Measurements from ENCODE around the gene CCRL2.
"Not testable (repeated sequence)": the region's sequence is repeated elsewhere in the genome, so short reads cannot be mapped to it uniquely, and the experiment has no call there.

The CCRL2 gene

GRCh38 chr3:46380471-46381221 is 26.4 kb upstream of the CCRL2 start:
- no peak for DNase-seq (ENCODE audit: low read depth)

DNA sequence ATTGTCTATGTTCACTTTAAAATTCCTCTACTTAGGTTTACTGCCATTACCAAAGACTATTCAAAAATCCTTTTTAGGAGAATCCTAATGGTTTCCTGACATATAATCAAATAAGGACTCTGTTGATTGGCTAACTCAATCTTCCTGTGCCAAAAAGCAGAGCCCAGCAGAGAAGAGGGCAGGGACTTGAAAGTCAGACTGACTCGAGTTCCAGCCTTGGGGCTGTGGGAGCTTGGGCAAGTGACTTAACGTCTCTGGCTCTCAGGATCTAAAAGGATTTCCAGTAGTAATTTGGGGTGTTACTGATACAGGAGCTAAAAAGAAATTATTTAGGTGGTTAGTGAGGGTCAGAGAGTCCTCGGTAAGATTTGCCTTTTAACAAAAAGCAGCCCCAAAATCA is 25.4 kb upstream of the CCRL2 start:
- no peak for DNase-seq (ENCODE audit: low read depth)

- DNase-seq (ENCODE audit: low read depth) = no peak
Measured at GRCh38 chr3:46383211-46383950, 23.7 kb upstream of the CCRL2 start.

GRCh38 chr3:46383951-46384330 is 23.1 kb upstream of the CCRL2 start:
- DNase-seq (ENCODE audit: low read depth) = no peak

- no peak for DNase-seq (ENCODE audit: low read depth)
Measured at GRCh38 chr3:46386205-46386604, 20.9 kb upstream of the CCRL2 start.

- DNase-seq (ENCODE audit: low read depth) = not testable (repeated sequence)
Measured at GRCh38 chr3:46388847-46389246, 18.2 kb upstream of the CCRL2 start.

DNA sequence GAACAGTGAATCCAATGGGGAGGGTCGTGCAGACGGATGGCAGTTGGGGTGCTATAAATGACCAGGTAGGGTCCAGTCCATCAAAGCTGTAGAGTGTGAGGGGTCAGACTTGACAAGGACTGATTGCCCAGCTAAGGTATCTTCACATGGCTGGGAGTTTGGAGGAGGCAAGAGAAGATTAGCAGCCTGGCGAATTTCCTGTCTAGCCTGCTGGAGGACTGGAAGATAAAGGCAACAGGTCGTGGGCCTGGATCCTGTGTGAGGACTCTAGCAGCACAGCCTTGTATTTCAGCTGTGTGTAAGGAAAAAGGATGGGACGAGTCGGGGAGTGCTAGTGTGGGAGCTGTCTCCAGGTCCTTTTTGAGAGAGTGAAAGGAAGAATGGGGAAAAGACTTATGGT is 17.8 kb upstream of the CCRL2 start:
- no peak for DNase-seq (ENCODE audit: low read depth)

DNA sequence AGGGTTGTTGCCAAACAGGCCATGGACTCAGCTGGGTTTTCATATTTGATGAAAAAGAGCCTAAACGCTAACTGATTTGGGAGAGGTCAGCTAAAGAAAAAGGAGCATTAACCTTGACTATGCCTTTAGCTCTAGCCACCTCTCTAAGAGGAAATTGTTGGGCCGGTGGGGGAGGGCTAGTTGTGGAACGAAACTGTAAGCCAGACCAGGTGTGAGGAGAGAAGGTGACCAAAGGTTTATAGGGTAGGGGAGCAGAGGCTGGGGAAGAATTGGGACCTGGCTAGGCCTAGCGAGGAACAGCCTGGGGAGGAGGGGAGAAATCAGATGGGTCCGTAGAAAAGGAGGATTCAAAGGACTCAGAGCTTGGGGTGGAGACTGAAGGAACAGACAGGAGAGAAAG is 15.5 kb upstream of the CCRL2 start:
- DNase-seq (ENCODE audit: low read depth) = not testable (repeated sequence)

- no peak for DNase-seq (ENCODE audit: low read depth)
Measured at GRCh38 chr3:46393011-46393410, 14.0 kb upstream of the CCRL2 start.

- DNase-seq (ENCODE audit: low read depth) = no peak
Measured at GRCh38 chr3:46393554-46394434, 13.3 kb upstream of the CCRL2 start.

GRCh38 chr3:46395210-46395661 is 11.8 kb upstream of the CCRL2 start:
- DNase-seq (ENCODE audit: low read depth) = no peak

DNA sequence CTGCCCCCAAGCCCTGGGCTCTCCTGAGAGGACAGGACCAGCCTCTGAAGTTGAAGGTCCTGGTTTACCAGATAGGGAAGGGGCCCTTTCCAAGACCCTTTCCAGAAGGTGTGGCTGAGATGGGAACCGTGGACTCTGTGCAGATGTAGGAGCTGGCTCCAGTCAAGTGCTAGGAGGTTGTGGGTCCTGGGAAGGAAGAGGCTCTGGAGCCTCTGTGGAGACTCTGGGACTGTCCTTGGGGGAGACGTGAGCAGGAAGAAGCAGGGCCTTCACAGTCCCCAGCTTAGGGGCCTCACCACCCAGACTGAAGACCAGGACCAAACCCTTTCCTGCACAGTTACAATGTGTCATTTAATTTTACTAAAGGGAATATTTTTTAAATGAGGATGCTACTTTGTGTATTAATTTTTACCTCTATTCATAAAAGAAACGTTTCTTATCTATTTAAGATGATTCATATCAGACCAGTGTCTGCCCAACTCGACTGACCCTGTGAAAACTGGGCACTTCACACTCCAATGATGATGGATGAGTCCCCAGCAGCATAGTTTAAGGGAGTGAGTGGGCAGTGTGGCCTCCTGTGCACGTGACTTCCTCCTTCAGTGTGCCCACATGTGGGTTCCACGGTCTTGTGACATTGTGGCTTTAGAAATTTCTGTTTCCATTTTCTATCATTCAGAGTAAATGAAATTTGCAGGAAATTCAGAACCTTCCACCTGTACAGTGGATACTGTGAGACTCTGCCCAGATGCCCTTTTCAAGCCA is 11.1 kb upstream of the CCRL2 start:
- DNase-seq (ENCODE audit: low read depth) = no peak

- DNase-seq (ENCODE audit: low read depth) = no peak
Measured at GRCh38 chr3:46397111-46397510, 9.9 kb upstream of the CCRL2 start.

- no peak for DNase-seq (ENCODE audit: low read depth)
Measured at GRCh38 chr3:46398186-46398955, 8.7 kb upstream of the CCRL2 start.

GRCh38 chr3:46399098-46399497 is 8.0 kb upstream of the CCRL2 start:
- DNase-seq (ENCODE audit: low read depth) = no peak

GRCh38 chr3:46399557-46399956 is 7.5 kb upstream of the CCRL2 start:
- no peak for DNase-seq (ENCODE audit: low read depth)

GRCh38 chr3:46400000-46400734 is 6.9 kb upstream of the CCRL2 start:
- no peak for DNase-seq (ENCODE audit: low read depth)

DNA sequence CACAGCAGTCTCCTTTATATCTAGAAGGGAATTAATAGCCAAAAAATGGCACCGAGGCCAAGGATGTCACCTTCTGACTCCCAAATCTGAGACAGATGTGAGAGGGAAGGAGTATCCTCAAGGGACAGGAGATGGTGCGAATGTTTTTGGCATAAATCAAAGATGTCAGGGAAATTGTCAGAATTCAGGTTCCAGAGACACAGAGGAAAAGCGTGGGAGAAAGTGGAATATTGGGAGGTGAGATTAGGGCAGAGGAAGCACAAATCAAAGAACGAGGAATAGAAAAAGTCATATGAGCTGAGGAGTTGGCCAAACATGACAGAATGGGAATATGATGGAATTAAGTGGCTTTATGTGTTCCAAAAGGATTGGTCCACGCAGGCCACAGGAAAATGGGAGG is 6.2 kb upstream of the CCRL2 start:
- no peak for DNase-seq (ENCODE audit: low read depth)

DNA sequence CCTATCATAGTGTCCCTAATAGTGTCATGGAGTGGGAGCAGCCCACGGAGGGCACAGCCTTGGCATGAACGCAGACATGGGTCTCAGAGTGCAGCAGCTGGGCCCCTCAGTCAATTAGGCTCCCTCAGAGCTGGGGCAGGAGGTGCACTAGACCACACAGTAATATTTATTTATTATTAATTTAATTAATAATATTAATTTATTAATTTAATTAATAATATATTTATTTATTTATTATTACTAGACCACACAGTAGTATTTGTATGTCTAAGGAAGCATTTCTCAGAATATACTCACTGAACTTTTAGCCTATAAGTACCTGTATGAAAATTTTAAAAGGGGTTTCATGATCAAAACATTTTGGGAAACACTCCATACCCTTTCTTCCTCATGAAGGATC is 5.5 kb upstream of the CCRL2 start:
- no peak for DNase-seq (ENCODE audit: low read depth)

- not testable (repeated sequence) for DNase-seq (ENCODE audit: low read depth)
Measured at GRCh38 chr3:46402902-46403301, 4.2 kb upstream of the CCRL2 start.
